IMR-90 (cell line): Measurements from ENCODE around the gene BRIP1. TPM values are rescaled to one million over a fixed set of nuclear protein-coding genes. Genes with fewer than 3 reads are reported as not detected.

ENCODE experiments used
- ATAC-seq: fragments of 200-7000 bp; cut with Tn5 transposase; 2 replicates; pipeline ENCODE4 v1.9.1; 2020; ENCODE audit warnings: low read depth, mild to moderate bottlenecking, moderate library complexity
- BruUV-seq: library from RNA; stranded (reverse); fragments of 400-500 nt; replicated peaks from 2 replicates; lab custom pipeline; 2021; lab: Mats Ljungman, UMichigan
- CTCF ChIA-PET: fragments of 300-600 bp; formaldehyde crosslinking; extraction: SDS; loops from one replicate; lab custom pipeline; 2021; ENCODE audit warnings: antibody characterized with exemption; lab: Yijun Ruan, JAX
- POLR2A ChIA-PET: fragments of 300-600 bp; sonication (Branson Sonifier 250); formaldehyde crosslinking; loops from one replicate; lab custom pipeline; 2022; ENCODE audit warnings: antibody characterized with exemption; ENCODE audit not compliant: unreplicated experiment; lab: Charles Lee
- DNase-seq: peaks from one replicate; pipeline ENCODE4 v3.0.0; 2013
- H2AFZ ChIP-seq: replicated peaks from 2 replicates; pipeline ENCODE3; 2013; ENCODE audit warnings: low read length, mild to moderate bottlenecking; ENCODE audit not compliant: poor library complexity
- H2AK5ac ChIP-seq: 2 replicates; pipeline ENCODE4 v1.6.1; 2013; ENCODE audit warnings: low read depth, low read length, inconsistent platforms
- H2AK9ac ChIP-seq: replicated peaks from 2 replicates; pipeline ENCODE3; 2013; ENCODE audit warnings: mild to moderate bottlenecking, low read depth, low read length, moderate library complexity; ENCODE audit not compliant: poor library complexity
- H2BK120ac ChIP-seq: 2 replicates; pipeline ENCODE4 v1.6.1; 2013; ENCODE audit warnings: low read depth, low read length, inconsistent platforms
- H2BK15ac ChIP-seq: 3 replicates; pipeline ENCODE4 v1.6.1; 2013; ENCODE audit warnings: low read depth, low read length, inconsistent platforms
- H2BK20ac ChIP-seq: 2 replicates; pipeline ENCODE4 v1.6.1; 2013; ENCODE audit warnings: low read depth, mild to moderate bottlenecking, inconsistent platforms, low read length, moderate library complexity
- H2BK5ac ChIP-seq: 2 replicates; pipeline ENCODE4 v1.6.1; 2013; ENCODE audit warnings: mild to moderate bottlenecking, low read depth, low read length, inconsistent platforms; ENCODE audit not compliant: poor library complexity, severe bottlenecking
- H3K14ac ChIP-seq: replicated peaks from 2 replicates; pipeline ENCODE4 v1.6.1; 2013; ENCODE audit warnings: low read depth, low read length, inconsistent platforms
- H3K18ac ChIP-seq: 2 replicates; pipeline ENCODE4 v1.6.1; 2013; ENCODE audit warnings: low read depth, low read length, control low read depth
- H3K23ac ChIP-seq: 2 replicates; pipeline ENCODE4 v1.6.1; 2013; ENCODE audit warnings: low read depth, low read length, inconsistent platforms
- H3K27ac ChIP-seq: 2 replicates; pipeline ENCODE4 v1.5.1; 2013; ENCODE audit warnings: mild to moderate bottlenecking, control low read depth, low read length; ENCODE audit not compliant: insufficient read depth
- H3K27me3 ChIP-seq: 2 replicates; pipeline ENCODE4 v1.6.1; 2013; ENCODE audit warnings: low read length; ENCODE audit not compliant: control insufficient read depth, insufficient read depth
- H3K36me3 ChIP-seq: 2 replicates; pipeline ENCODE4 v1.6.1; 2013; ENCODE audit warnings: low read length, mixed read lengths; ENCODE audit not compliant: control insufficient read depth, insufficient read depth
- H3K4ac ChIP-seq: 2 replicates; pipeline ENCODE4 v1.6.1; 2013; ENCODE audit warnings: low read depth, low read length, inconsistent platforms
- H3K4me1 ChIP-seq: 2 replicates; pipeline ENCODE4 v1.6.1; 2013; ENCODE audit warnings: low read length, mixed read lengths; ENCODE audit not compliant: control insufficient read depth, insufficient read depth
- H3K4me2 ChIP-seq: 2 replicates; pipeline ENCODE4 v1.6.1; 2013; ENCODE audit warnings: low read depth, mild to moderate bottlenecking, control low read depth, low read length, moderate library complexity
- H3K4me3 ChIP-seq: 2 replicates; pipeline ENCODE4 v1.5.1; 2013; ENCODE audit warnings: low read depth, mild to moderate bottlenecking, control low read depth, low read length, moderate library complexity; ENCODE audit not compliant: insufficient read depth
- H3K56ac ChIP-seq: 2 replicates; pipeline ENCODE4 v1.6.1; 2013; ENCODE audit warnings: low read length, inconsistent platforms; ENCODE audit not compliant: insufficient read depth; ENCODE audit errors: extremely low read depth
- H3K79me1 ChIP-seq, 2 experiments: 2 replicates each; pipeline ENCODE4 v1.6.1; 2013; ENCODE audit warnings: low read length in 2 of 2, inconsistent platforms in 1 of 2, low read depth in 1 of 2
- H3K9ac ChIP-seq: 2 replicates; pipeline ENCODE4 v1.6.1; 2013; ENCODE audit warnings: low read depth, low read length, control low read depth
- H3K9me1 ChIP-seq: 2 replicates; pipeline ENCODE4 v1.6.1; 2013; ENCODE audit warnings: low read length, inconsistent platforms; ENCODE audit not compliant: insufficient read depth
- H3K9me3 ChIP-seq: 2 replicates; pipeline ENCODE4 v1.6.1; 2013; ENCODE audit warnings: low read length; ENCODE audit not compliant: control insufficient read depth, insufficient read depth
- H4K20me1 ChIP-seq: 2 replicates; pipeline ENCODE4 v1.6.1; 2013; ENCODE audit warnings: low read length, inconsistent platforms; ENCODE audit not compliant: insufficient read depth
- H4K5ac ChIP-seq: 2 replicates; pipeline ENCODE4 v1.6.1; 2013; ENCODE audit warnings: mild to moderate bottlenecking, low read depth, low read length, control low read depth
- H4K8ac ChIP-seq, 2 experiments: 2 replicates each; pipeline ENCODE4 v1.6.1; 2013; ENCODE audit warnings: low read depth in 2 of 2, low read length in 2 of 2, control low read depth in 1 of 2, inconsistent platforms in 1 of 2
- H4K91ac ChIP-seq: 2 replicates; pipeline ENCODE4 v1.6.1; 2013; ENCODE audit warnings: low read depth, low read length, inconsistent platforms; ENCODE audit not compliant: insufficient read depth
- CEBPB ChIP-seq: IDR thresholded peaks from 2 replicates; pipeline ENCODE4 v1.6.1; 2012; ENCODE audit warnings: low read depth, low read length, improper control_type of control experiment
- CHD1 ChIP-seq: IDR thresholded peaks from 2 replicates; pipeline ENCODE4 v1.6.1; 2012; ENCODE audit warnings: low read depth, low read length, improper control_type of control experiment
- CTCF ChIP-seq: conservative IDR thresholded peaks from 2 replicates; pipeline ENCODE4 v1.5.1; 2012; ENCODE audit warnings: mild to moderate bottlenecking, low read depth, low read length, improper control_type of control experiment
- ELK1 ChIP-seq: fragments of 150-350 bp; IDR thresholded peaks from 2 replicates; pipeline ENCODE4 v1.6.1; 2016; ENCODE audit warnings: low read depth, mild to moderate bottlenecking, low read length, moderate library complexity, borderline replicate concordance
- FOS ChIP-seq: fragments of 150-350 bp; IDR thresholded peaks from 2 replicates; pipeline ENCODE4 v1.6.1; 2016; ENCODE audit warnings: low read depth, low read length
- MAFK ChIP-seq: IDR thresholded peaks from 2 replicates; pipeline ENCODE4 v1.6.1; 2012; ENCODE audit warnings: low read depth, low read length, improper control_type of control experiment
- MAZ ChIP-seq: IDR thresholded peaks from 2 replicates; pipeline ENCODE4 v1.6.1; 2012; ENCODE audit warnings: low read depth, mild to moderate bottlenecking, low read length, improper control_type of control experiment, moderate library complexity, borderline replicate concordance
- MXI1 ChIP-seq: IDR thresholded peaks from 2 replicates; pipeline ENCODE4 v1.6.1; 2012; ENCODE audit warnings: low read depth, mild to moderate bottlenecking, low read length, moderate library complexity, borderline replicate concordance
- NFE2L2 ChIP-seq: fragments of 150-350 bp; IDR thresholded peaks from 2 replicates; pipeline ENCODE4 v1.6.1; 2016; ENCODE audit warnings: low read depth, mild to moderate bottlenecking, low read length
- POLR2A ChIP-seq: IDR thresholded peaks from 2 replicates; pipeline ENCODE4 v1.6.1; 2012; ENCODE audit warnings: mild to moderate bottlenecking, low read depth, low read length
- RAD21 ChIP-seq: IDR thresholded peaks from 2 replicates; pipeline ENCODE4 v1.6.1; 2012; ENCODE audit warnings: low read length, improper control_type of control experiment
- RCOR1 ChIP-seq: IDR thresholded peaks from 2 replicates; pipeline ENCODE4 v1.6.1; 2012; ENCODE audit warnings: mild to moderate bottlenecking, low read length, improper control_type of control experiment; ENCODE audit not compliant: insufficient replicate concordance
- RFX5 ChIP-seq: IDR thresholded peaks from 2 replicates; pipeline ENCODE4 v1.8.0; 2012; ENCODE audit warnings: low read depth, mild to moderate bottlenecking, low read length, moderate library complexity
- SMC3 ChIP-seq: fragments of 150-350 bp; IDR thresholded peaks from 2 replicates; pipeline ENCODE4 v1.6.1; 2016; ENCODE audit warnings: low read depth, mild to moderate bottlenecking, antibody characterized with exemption, low read length, moderate library complexity
- WGBS, 2 experiments: methylation state at CpG; one replicate each; pipeline versions ENCODE4 v1.1.5 to v1.1.7; 2013; ENCODE audit warnings: missing lambda C conversion rate in 2 of 2; ENCODE audit not compliant: insufficient read length in 1 of 2; ENCODE audit errors: extremely low coverage in 2 of 2; 5-methylcytosine and 5-hydroxymethylcytosine counted together
- dilution Hi-C: fragments of 300-500 bp; cut with HindIII; formaldehyde crosslinking; loops from one replicate; pipeline ENCODE4 v1.14.3; 2018; ENCODE audit warnings: low sequenced_read_pairs; ENCODE audit not compliant: unreplicated experiment
- in situ Hi-C: fragments of 300-500 bp; cut with MboI; formaldehyde crosslinking; loops from 3 replicates; pipeline ENCODE4 v1.14.3; 2019; ENCODE audit warnings: low sequenced_read_pairs, inconsistent platforms, mixed read lengths
- intact Hi-C: fragments of 100-400 bp; cut with micrococcal nuclease; formaldehyde crosslinking; loops from 2 replicates; pipeline ENCODE4 v1.10.0; 2022
- polyA plus RNA-seq, 3 experiments: library from polyadenylated mRNA; depleted of rRNA; stranded (reverse); fragments of >200 nt; gene quantifications; 2 replicates each; pipeline ENCODE4 v1.2.3, GENCODE V29; 2012; ENCODE audit warnings: low replicate concordance in 1 of 3
- total RNA-seq: library from RNA; depleted of rRNA; stranded (reverse); fragments of >200 nt; gene quantifications from 2 replicates; pipeline ENCODE4 v1.2.3, GENCODE V29; 2012

BRIP1 gene
- total and polyA plus RNA-seq, 2 of the 4 experiments (the other 2 are of a cell fraction) = 6.1 to 19.7 TPM

- H3K36me3 ChIP-seq = no peaks in the 10 kb centered on the region; the same call in 1 of the 2 replicates
- intact Hi-C loops (no loop called here), in situ Hi-C loops (no loop called here), dilution Hi-C loops (no loop called here)
- H2BK5ac ChIP-seq = peak overlapping the region; percentile 87
- no CpG with 5 or more reads among the region's 2 CpGs for WGBS, 2 experiments
- no peak overlapping the region for H2BK120ac ChIP-seq
- no peak overlapping the region for H2BK15ac ChIP-seq
- ChIA-PET CTCF (no interaction called here), POLR2A (no interaction called here)
- no peak overlapping the region for H3K4me3 ChIP-seq
- no peak overlapping the region for H4K91ac ChIP-seq
- peak overlapping the region; percentile 56; the same call in 1 of the 2 replicates for H3K4me2 ChIP-seq
- no peaks in the 10 kb centered on the region for H4K20me1 ChIP-seq
- H2BK20ac ChIP-seq = no peak overlapping the region
- no peak overlapping the region for H3K23ac ChIP-seq
- no peak overlapping the region for H3K14ac ChIP-seq
- no peak overlapping the region for H3K4ac ChIP-seq
- no TSS peak for BruUV-seq
- H3K56ac ChIP-seq = no peak overlapping the region
- H2AFZ ChIP-seq = no peak overlapping the region
- no peak overlapping the region for H2AK5ac ChIP-seq
- H3K9ac ChIP-seq = no peak overlapping the region
- H3K9me3 ChIP-seq = peaks cover 2% of the 10 kb centered on the region
- H3K9me1 ChIP-seq = no peaks in the 10 kb centered on the region
- H2AK9ac ChIP-seq = no peak overlapping the region
- H3K27ac ChIP-seq = no peak overlapping the region
- H4K8ac ChIP-seq = peak overlapping the region in 1 of 2 experiments; percentile 19; a peak in 1 of 4 replicates
- peaks cover 1% of the 10 kb centered on the region; the same call in 1 of the 2 replicates for H3K4me1 ChIP-seq
- H3K27me3 ChIP-seq = no peaks in the 10 kb centered on the region
- no peak overlapping the region for H4K5ac ChIP-seq
- DNase-seq (peak; percentile 39), ATAC-seq (peak; percentile 55)
- H3K79me1 ChIP-seq = peaks cover 8 to 22% of the 10 kb centered on the region in 2 experiments; a peak in 3 of 4 replicates
- TF ChIP-seq RCOR1 (no peak), RAD21 (no peak), ELK1 (no peak), POLR2A (no peak), MXI1 (no peak), NFE2L2 (no peak), MAZ (no peak), RFX5 (no peak), MAFK (no peak), CTCF (no peak), CHD1 (no peak), SMC3 (no peak), FOS (no peak), CEBPB (no peak)
- no peak overlapping the region for H3K18ac ChIP-seq
These were observed 96.8 kb downstream of the BRIP1 start for GRCh38 chr17:61766520-61766919.
